Cardiac muscle cell (in vitro differentiated cells and primary cell): ENCODE data around the gene GSK3B. TPM values are rescaled to one million over a fixed set of nuclear protein-coding genes. Genes with fewer than 3 reads are reported as not detected.
A peak's percentile ranks its signal among the peaks of the same experiment; 100 is the strongest.

Experiments
- DNase-seq, 2 donors: peaks; one replicate each; pipeline versions ENCODE4 v3.0.0 to v3.0.0-alpha.2; 2010 to 2017; ENCODE audit warnings: low read depth in 1 of 2, low spot score in 1 of 2
- H3K27ac ChIP-seq: fragments of 200-600 bp; sonication (generic); 2 replicates; pipeline ENCODE4 v1.5.1; 2016
- H3K27me3 ChIP-seq: fragments of 200-600 bp; sonication (generic); 2 replicates; pipeline ENCODE4 v1.6.0; 2016; ENCODE audit warnings: control low read depth
- H3K36me3 ChIP-seq: fragments of 200-600 bp; sonication (generic); 2 replicates; pipeline ENCODE4 v1.5.1; 2016; ENCODE audit warnings: control low read depth
- H3K4me1 ChIP-seq: fragments of 200-600 bp; sonication (generic); 2 replicates; pipeline ENCODE4 v1.8.1; 2017; ENCODE audit warnings: low read depth, mild to moderate bottlenecking, mixed run types
- H3K4me3 ChIP-seq: fragments of 200-600 bp; sonication (generic); 2 replicates; pipeline ENCODE4 v1.5.1; 2016; ENCODE audit warnings: mild to moderate bottlenecking
- H3K9me3 ChIP-seq: fragments of 200-600 bp; sonication (generic); 2 replicates; pipeline ENCODE4 v1.5.1; 2017; ENCODE audit warnings: low read depth, mild to moderate bottlenecking, control low read depth
- polyA plus RNA-seq: library from polyadenylated mRNA; unstranded; fragments of >200 nt; fragmentation: Nextera tagmentation; extraction: Ambion mirVana; gene quantifications from 2 replicates; pipeline ENCODE4 v1.2.1, GENCODE V29; 2016
- total RNA-seq: library from RNA; depleted of rRNA; stranded (reverse); fragments of >200 nt; gene quantifications from 2 replicates; pipeline ENCODE4 v1.2.3, GENCODE V29; 2016
- TF ChIP-seq, protein P1 (sequence below): IDR thresholded peaks from 2 replicates; pipeline ENCODE4 v1.5.1; 2012; ENCODE audit warnings: low read depth, mild to moderate bottlenecking, low read length

The GSK3B gene
- total and polyA plus RNA-seq, 2 experiments from 2014 or later: 20.4 to 48.3 TPM

- DNase-seq: no peak
- H3K27me3 ChIP-seq: no peaks in the 10 kb centered on the region
- no peak overlapping the region for H3K27ac ChIP-seq
- H3K4me1 ChIP-seq: no peaks in the 10 kb centered on the region
- H3K9me3 ChIP-seq: no peaks in the 10 kb centered on the region
- H3K4me3 ChIP-seq: no peak overlapping the region
- H3K36me3 ChIP-seq: no peaks in the 10 kb centered on the region
- TF ChIP-seq, protein P1, sequence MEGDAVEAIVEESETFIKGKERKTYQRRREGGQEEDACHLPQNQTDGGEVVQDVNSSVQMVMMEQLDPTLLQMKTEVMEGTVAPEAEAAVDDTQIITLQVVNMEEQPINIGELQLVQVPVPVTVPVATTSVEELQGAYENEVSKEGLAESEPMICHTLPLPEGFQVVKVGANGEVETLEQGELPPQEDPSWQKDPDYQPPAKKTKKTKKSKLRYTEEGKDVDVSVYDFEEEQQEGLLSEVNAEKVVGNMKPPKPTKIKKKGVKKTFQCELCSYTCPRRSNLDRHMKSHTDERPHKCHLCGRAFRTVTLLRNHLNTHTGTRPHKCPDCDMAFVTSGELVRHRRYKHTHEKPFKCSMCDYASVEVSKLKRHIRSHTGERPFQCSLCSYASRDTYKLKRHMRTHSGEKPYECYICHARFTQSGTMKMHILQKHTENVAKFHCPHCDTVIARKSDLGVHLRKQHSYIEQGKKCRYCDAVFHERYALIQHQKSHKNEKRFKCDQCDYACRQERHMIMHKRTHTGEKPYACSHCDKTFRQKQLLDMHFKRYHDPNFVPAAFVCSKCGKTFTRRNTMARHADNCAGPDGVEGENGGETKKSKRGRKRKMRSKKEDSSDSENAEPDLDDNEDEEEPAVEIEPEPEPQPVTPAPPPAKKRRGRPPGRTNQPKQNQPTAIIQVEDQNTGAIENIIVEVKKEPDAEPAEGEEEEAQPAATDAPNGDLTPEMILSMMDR: no peak
These were observed 25.7 kb upstream of the GSK3B start for GRCh38 chr3:120119846-120120510.

GRCh38 chr3:120114981-120115380 lies 20.7 kb upstream of the GSK3B start:
- DNase-seq: no peak
- no peaks in the 10 kb centered on the region for H3K4me1 ChIP-seq
- no peak overlapping the region for H3K27ac ChIP-seq
- TF ChIP-seq, protein P1: no peak
- no peaks in the 10 kb centered on the region for H3K36me3 ChIP-seq
- no peaks in the 10 kb centered on the region for H3K27me3 ChIP-seq
- H3K4me3 ChIP-seq: no peak overlapping the region
- H3K9me3 ChIP-seq: no peaks in the 10 kb centered on the region

GRCh38 chr3:120114376-120114775 lies 20.1 kb upstream of the GSK3B start:
- TF ChIP-seq, protein P1: no peak
- Histone ChIP-seq H3K9me3 (no peaks in the 10 kb centered on the region), H3K27me3 (no peaks in the 10 kb centered on the region), H3K4me3 (no peak overlapping the region), H3K27ac (no peak overlapping the region), H3K4me1 (no peaks in the 10 kb centered on the region), H3K36me3 (no peaks in the 10 kb centered on the region)
- no peak for DNase-seq

GRCh38 chr3:120113128-120114116 lies 19.2 kb upstream of the GSK3B start:
- H3K4me1 ChIP-seq: no peaks in the 10 kb centered on the region
- H3K27ac ChIP-seq: no peak overlapping the region
- no peaks in the 10 kb centered on the region for H3K9me3 ChIP-seq
- TF ChIP-seq, protein P1: no peak
- DNase-seq: peak in 1 of 2 donors; percentile 34
- H3K27me3 ChIP-seq: no peaks in the 10 kb centered on the region
- H3K36me3 ChIP-seq: no peaks in the 10 kb centered on the region
- no peak overlapping the region for H3K4me3 ChIP-seq

- H3K27ac ChIP-seq: no peak overlapping the region
- H3K4me1 ChIP-seq: no peaks in the 10 kb centered on the region
- no peaks in the 10 kb centered on the region for H3K9me3 ChIP-seq
- TF ChIP-seq, protein P1: no peak
- H3K4me3 ChIP-seq: no peak overlapping the region
- no peaks in the 10 kb centered on the region for H3K36me3 ChIP-seq
- no peaks in the 10 kb centered on the region for H3K27me3 ChIP-seq
- DNase-seq: no peak
These were observed 17.7 kb upstream of the GSK3B start for GRCh38 chr3:120111898-120112297.
